ENCODE measurements around the gene CC2D2A.

Gene CC2D2A

DNA sequence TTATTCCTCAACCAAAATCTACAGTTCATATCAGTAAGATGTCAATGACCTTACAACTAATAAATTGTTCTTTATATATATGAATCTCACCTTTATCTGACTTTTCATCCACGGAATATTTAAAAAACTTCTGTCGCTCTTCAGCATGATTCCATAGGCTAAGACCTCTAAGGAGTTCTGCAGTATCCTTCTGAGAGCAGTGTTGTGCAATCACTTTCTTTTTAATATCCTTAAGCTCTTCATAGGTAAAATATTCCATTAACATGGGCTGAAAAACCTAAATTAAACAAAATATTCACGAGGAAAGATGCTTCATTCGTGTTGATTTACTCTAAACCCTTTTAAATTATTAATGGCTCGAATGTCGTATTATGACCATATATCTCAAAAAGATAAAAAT, 168.7 kb downstream of the CC2D2A start:
- no peak for DNase-seq (ENCODE audit: low read depth)
- no peak overlapping the region for H3K4me3 ChIP-seq (ENCODE audit: low read depth, low read length)
- TF ChIP-seq, protein P1, sequence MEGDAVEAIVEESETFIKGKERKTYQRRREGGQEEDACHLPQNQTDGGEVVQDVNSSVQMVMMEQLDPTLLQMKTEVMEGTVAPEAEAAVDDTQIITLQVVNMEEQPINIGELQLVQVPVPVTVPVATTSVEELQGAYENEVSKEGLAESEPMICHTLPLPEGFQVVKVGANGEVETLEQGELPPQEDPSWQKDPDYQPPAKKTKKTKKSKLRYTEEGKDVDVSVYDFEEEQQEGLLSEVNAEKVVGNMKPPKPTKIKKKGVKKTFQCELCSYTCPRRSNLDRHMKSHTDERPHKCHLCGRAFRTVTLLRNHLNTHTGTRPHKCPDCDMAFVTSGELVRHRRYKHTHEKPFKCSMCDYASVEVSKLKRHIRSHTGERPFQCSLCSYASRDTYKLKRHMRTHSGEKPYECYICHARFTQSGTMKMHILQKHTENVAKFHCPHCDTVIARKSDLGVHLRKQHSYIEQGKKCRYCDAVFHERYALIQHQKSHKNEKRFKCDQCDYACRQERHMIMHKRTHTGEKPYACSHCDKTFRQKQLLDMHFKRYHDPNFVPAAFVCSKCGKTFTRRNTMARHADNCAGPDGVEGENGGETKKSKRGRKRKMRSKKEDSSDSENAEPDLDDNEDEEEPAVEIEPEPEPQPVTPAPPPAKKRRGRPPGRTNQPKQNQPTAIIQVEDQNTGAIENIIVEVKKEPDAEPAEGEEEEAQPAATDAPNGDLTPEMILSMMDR (IDR thresholded peaks at IDR 0.05; ENCODE audit: low read depth, low read length) = no peak
- no peak for TF ChIP-seq MYC (IDR thresholded peaks at IDR 0.05; ENCODE audit: low read depth, low read length)
- TF ChIP-seq POLR2A (IDR thresholded peaks at IDR 0.05; ENCODE audit: extremely low read depth, insufficient read length) = no peak
- TF ChIP-seq, protein P2, sequence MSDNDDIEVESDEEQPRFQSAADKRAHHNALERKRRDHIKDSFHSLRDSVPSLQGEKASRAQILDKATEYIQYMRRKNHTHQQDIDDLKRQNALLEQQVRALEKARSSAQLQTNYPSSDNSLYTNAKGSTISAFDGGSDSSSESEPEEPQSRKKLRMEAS (IDR thresholded peaks at IDR 0.05; ENCODE audit: low read depth, low read length) = no peak

DNA sequence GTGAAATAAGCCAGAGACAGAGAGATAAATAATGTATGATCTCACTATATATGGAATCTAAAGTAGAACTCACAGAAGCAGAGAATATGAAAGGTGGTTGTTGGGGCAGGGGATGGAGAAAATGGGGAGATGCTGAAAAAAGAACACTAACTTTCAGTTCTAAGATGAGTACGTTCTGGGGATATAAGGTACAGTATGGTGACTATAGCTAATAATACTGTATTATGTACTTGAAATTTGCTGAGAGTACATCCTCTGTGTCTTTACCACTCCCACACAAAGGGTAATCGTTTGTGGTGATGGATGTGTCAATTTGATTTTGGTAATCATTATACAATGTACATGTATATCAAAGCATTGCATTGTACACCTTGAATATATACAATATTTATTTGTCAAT, 178.9 kb downstream of the CC2D2A start:
- DNase-seq (ENCODE audit: low read depth) = no peak
- TF ChIP-seq, protein P2 (IDR thresholded peaks at IDR 0.05; ENCODE audit: low read depth, low read length) = no peak
- TF ChIP-seq MYC (IDR thresholded peaks at IDR 0.05; ENCODE audit: low read depth, low read length) (no peak), POLR2A (IDR thresholded peaks at IDR 0.05; ENCODE audit: extremely low read depth, insufficient read length) (no peak)
- TF ChIP-seq, protein P1 (IDR thresholded peaks at IDR 0.05; ENCODE audit: low read depth, low read length) = no peak

DNA sequence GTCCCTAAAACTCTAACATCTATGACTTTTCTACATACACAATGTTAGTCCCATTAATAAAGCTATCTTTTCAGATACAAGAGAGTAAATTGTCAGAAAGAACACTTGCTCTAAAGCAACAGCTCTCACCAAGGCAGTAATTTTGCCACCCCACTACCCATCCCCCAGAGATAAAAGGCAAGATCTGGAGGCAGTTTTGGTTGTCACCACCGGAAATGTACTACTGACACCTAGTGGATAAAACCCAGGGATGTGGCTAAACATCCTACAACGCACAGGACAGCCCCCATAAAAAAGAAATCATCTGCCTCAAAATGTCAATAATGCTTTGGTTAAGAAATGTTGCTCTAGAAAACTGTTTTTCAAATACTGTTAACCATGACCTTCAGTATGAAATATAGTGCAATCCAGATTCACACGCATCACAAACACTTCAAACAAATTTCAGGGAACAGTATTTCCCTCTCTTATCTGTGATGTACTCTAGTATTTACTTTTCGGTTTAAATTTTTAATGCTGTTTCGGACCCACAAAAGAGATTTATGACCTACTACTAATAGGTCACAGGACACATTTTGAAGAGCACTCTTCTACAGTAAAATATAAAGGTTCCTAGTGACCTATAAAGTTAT, 180.3 kb downstream of the CC2D2A start:
- peak overlapping the region; percentile 9 for H3K4me3 ChIP-seq (ENCODE audit: low read depth, low read length)
- TF ChIP-seq, protein P1 (IDR thresholded peaks at IDR 0.05; ENCODE audit: low read depth, low read length) = peak; percentile 82
- no peak for TF ChIP-seq MYC (IDR thresholded peaks at IDR 0.05; ENCODE audit: low read depth, low read length)
- DNase-seq (ENCODE audit: low read depth) = peak; percentile 91

More for the DNA sequence above, 178.9 kb downstream of the CC2D2A start:
- no peak overlapping the region for H3K4me3 ChIP-seq (ENCODE audit: low read depth, low read length)
